ENCODE results near the gene OR5H14. TPM values are rescaled to one million over a fixed set of nuclear protein-coding genes. Genes with fewer than 3 reads are reported as not detected.
"Not testable (repeated sequence)": the region's sequence is repeated elsewhere in the genome, so short reads cannot be mapped to it uniquely, and the experiment has no call there.

The OR5H14 gene
- polyA plus RNA-seq, 1 donor: not detected

DNA sequence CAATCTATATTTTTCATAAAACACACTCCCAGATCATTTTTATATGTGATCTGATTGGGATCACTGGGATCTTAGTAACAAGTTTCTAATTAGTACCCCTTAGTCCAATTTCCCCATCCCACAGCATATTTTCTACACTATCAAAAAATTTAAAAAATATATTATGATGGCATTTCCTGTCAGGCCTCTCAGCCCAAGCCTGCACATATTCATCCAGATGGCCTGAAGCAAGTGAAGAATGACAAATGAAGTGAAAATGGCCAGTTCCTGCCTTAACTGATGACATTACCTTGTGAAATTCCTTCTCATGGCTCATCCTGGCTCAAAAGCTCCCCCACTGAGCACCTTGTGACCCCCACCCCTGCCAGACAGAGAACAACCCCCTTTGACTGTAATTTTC, 43.6 kb downstream of the OR5H14 start:
- not testable (repeated sequence) for H3K4me3 ChIP-seq (ENCODE audit: low read length); H3K27me3 ChIP-seq (ENCODE audit: control insufficient read depth, insufficient read depth, low read length); H3K9me3 ChIP-seq (ENCODE audit: control insufficient read depth, low read depth, low read length); H3K36me3 ChIP-seq (ENCODE audit: control insufficient read depth, insufficient read depth, low read length); DNase-seq; H3K27ac ChIP-seq (ENCODE audit: low read length); H3K4me1 ChIP-seq (ENCODE audit: control insufficient read depth, insufficient read depth, low read length)

DNA sequence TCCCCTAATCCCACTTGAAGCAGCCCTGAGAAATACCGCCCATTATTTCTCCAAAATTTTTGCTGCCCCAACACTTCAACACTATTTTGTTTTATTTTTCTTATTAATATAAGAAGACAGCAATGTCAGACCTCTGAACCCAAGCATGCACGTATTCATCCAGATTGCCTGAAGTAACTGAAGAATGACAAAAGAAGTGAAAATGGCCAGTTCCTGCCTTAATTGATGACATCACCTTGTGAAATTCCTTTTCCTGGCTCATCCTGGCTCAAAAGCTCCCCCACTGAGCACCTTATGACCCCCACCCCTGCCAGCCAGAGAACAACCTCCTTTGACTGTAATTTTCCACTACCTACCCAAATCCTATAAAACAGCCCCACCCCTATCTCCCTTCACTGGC, 49.0 kb downstream of the OR5H14 start:
- not testable (repeated sequence) for H3K36me3 ChIP-seq (ENCODE audit: control insufficient read depth, insufficient read depth, low read length)

DNA sequence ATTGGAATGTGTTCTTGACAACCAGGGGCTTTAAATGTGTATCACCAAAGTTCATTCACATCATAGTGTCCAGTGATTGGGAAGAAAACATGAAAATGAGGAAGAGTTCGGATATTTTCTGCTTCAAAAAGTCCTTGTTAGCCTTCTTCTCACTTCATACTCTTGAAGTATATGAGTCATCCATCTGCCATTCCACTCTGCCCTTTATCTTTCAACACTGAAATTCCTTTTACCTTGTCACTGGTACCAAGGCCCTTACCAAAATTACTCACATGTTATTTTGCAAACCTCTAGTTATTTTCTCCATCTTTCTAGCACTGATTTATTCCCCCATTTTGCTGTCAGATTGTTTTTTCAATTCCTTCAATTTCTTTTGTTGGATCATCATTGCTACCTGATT, 51.7 kb downstream of the OR5H14 start:
- Histone ChIP-seq H3K36me3 (ENCODE audit: control insufficient read depth, insufficient read depth, low read length) (no peaks in the 10 kb centered on the region), H3K27ac (ENCODE audit: low read length) (no peak overlapping the region), H3K27me3 (ENCODE audit: control insufficient read depth, insufficient read depth, low read length) (no peaks in the 10 kb centered on the region), H3K9me3 (ENCODE audit: control insufficient read depth, low read depth, low read length) (no peaks in the 10 kb centered on the region), H3K4me1 (ENCODE audit: control insufficient read depth, insufficient read depth, low read length) (no peaks in the 10 kb centered on the region), H3K4me3 (ENCODE audit: low read length) (no peak overlapping the region)
- no peak for DNase-seq
- WGBS (ENCODE audit: insufficient coverage, low lambda C conversion rate): no CpG with 5 or more reads among the region's 1 CpG

More for the DNA sequence above, 49.0 kb downstream of the OR5H14 start:
- 43% methylated on average over 1 of the region's 2 CpGs for WGBS (ENCODE audit: insufficient coverage, low lambda C conversion rate)
- not testable (repeated sequence) for H3K4me3 ChIP-seq (ENCODE audit: low read length); H3K9me3 ChIP-seq (ENCODE audit: control insufficient read depth, low read depth, low read length); H3K4me1 ChIP-seq (ENCODE audit: control insufficient read depth, insufficient read depth, low read length); DNase-seq; H3K27me3 ChIP-seq (ENCODE audit: control insufficient read depth, insufficient read depth, low read length); H3K27ac ChIP-seq (ENCODE audit: low read length)

Other genes with a start within 250 kb of the OR5H14 start
- gene RIOX2, start 175.0 kb upstream of the OR5H14 start, polyA plus RNA-seq: 24.6 TPM
- gene GABRR3, start 112.2 kb upstream of the OR5H14 start, polyA plus RNA-seq: not detected
- gene OR5AC2, start 60.3 kb upstream of the OR5H14 start, polyA plus RNA-seq: not detected
- not detected for gene OR5H1, start 16.8 kb upstream of the OR5H14 start, polyA plus RNA-seq
- not detected for gene OR5H15, start 19.2 kb downstream of the OR5H14 start, polyA plus RNA-seq
- not detected for gene OR5H6, start 116.8 kb downstream of the OR5H14 start, polyA plus RNA-seq
- gene OR5H2, start 135.0 kb downstream of the OR5H14 start, polyA plus RNA-seq: not detected
- not detected for gene OR5K4, start 206.4 kb downstream of the OR5H14 start, polyA plus RNA-seq
- gene OR5K3, start 243.2 kb downstream of the OR5H14 start, polyA plus RNA-seq: not detected

All from large intestine (tissue), 3 donors.